Muscle layer of colon (tissue), 2 donors: ENCODE results near the gene USP24.

Experiments
- H3K27ac ChIP-seq: one replicate; pipeline ENCODE4 v1.7.0; 2013; ENCODE audit warnings: low read depth, mild to moderate bottlenecking, low read length, moderate library complexity
- H3K27me3 ChIP-seq, 2 donors: one replicate each; pipeline ENCODE4 v1.7.0; 2013; ENCODE audit warnings: low read length in 2 of 2, mild to moderate bottlenecking in 2 of 2; ENCODE audit not compliant: insufficient read depth in 2 of 2, control insufficient read depth in 1 of 2
- H3K36me3 ChIP-seq: one replicate; pipeline ENCODE4 v1.7.0; 2013; ENCODE audit warnings: mild to moderate bottlenecking, low read length; ENCODE audit not compliant: insufficient read depth
- H3K4me1 ChIP-seq: one replicate; pipeline ENCODE4 v1.7.0; 2013; ENCODE audit warnings: mild to moderate bottlenecking, low read length; ENCODE audit not compliant: insufficient read depth
- H3K4me3 ChIP-seq, 2 donors: one replicate each; pipeline ENCODE4 v1.7.0; 2013; ENCODE audit warnings: low read length in 2 of 2, low read depth in 1 of 2, mild to moderate bottlenecking in 1 of 2, moderate library complexity in 1 of 2
- H3K9ac ChIP-seq: one replicate; pipeline ENCODE4 v1.7.0; 2013; ENCODE audit warnings: low read length
- H3K9me3 ChIP-seq: one replicate; pipeline ENCODE4 v1.7.0; 2013; ENCODE audit warnings: mild to moderate bottlenecking, low read length
- donor health status: abdominal sarcoma.
- donor health status: Adenocarcinoma of cecum.

Gene USP24

GRCh38 chr1:55076356-55076755, 138.8 kb downstream of the USP24 start:
- no peaks in the 10 kb centered on the region for H3K9me3 ChIP-seq
- no peak overlapping the region for H3K4me3 ChIP-seq
- H3K27ac ChIP-seq = no peak overlapping the region
- peaks cover 86% of the 10 kb centered on the region for H3K36me3 ChIP-seq
- no peak overlapping the region for H3K9ac ChIP-seq
- no peaks in the 10 kb centered on the region for H3K27me3 ChIP-seq
- H3K4me1 ChIP-seq = no peaks in the 10 kb centered on the region

- Histone ChIP-seq H3K4me3 (no peak overlapping the region), H3K27me3 (no peaks in the 10 kb centered on the region), H3K36me3 (peaks cover 76% of the 10 kb centered on the region)
Observed at GRCh38 chr1:55074455-55074854, 140.7 kb downstream of the USP24 start.

DNA sequence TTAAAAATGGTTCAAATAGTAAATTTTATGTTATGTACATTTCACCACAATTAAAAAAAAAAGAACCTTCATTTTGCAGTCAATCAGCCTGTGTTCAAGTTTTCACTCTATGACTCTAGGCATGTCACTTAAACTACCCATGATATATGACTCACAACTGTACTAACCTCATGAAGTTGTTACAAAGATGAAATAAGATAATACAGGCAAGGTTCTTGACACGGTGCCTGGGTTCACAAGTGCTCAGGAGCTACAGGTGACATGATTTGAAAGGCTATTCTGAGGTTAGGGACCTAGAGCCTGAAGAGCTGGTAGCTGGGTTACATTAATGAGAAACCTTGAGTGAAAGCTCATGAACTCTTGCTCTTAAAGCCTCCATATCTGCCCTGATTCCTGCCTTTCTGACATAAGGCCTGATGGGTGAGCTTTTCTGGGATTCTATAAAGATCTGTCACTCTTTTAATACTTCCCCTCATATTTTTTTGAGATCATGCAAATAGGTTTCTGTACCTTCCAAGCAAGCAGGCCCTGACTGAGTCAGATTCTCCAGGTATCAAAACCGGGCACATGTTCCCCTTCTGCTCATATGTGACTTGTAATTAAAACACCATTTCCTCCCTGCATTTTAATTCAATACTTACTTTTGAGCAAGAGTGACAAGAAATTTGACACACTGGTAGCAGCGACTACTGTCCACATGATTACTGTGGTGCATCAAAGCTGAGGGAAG, 141.8 kb downstream of the USP24 start:
- H3K36me3 ChIP-seq = peaks cover 77% of the 10 kb centered on the region
- no peak overlapping the region for H3K9ac ChIP-seq
- H3K4me1 ChIP-seq = no peaks in the 10 kb centered on the region
- H3K27ac ChIP-seq = no peak overlapping the region
- no peaks in the 10 kb centered on the region for H3K27me3 ChIP-seq
- no peaks in the 10 kb centered on the region for H3K9me3 ChIP-seq
- no peak overlapping the region for H3K4me3 ChIP-seq

More at GRCh38 chr1:55074455-55074854, 140.7 kb downstream of the USP24 start:
- H3K9me3 ChIP-seq = no peaks in the 10 kb centered on the region
- no peak overlapping the region for H3K27ac ChIP-seq
- no peaks in the 10 kb centered on the region for H3K4me1 ChIP-seq
- H3K9ac ChIP-seq = no peak overlapping the region

- Histone ChIP-seq H3K4me1 (no peaks in the 10 kb centered on the region), H3K9me3 (no peaks in the 10 kb centered on the region), H3K27ac (no peak overlapping the region), H3K36me3 (peaks cover 68% of the 10 kb centered on the region), H3K9ac (no peak overlapping the region), H3K27me3 (no peaks in the 10 kb centered on the region), H3K4me3 (no peak overlapping the region)
Observed at GRCh38 chr1:55071477-55071876, 143.7 kb downstream of the USP24 start.

DNA sequence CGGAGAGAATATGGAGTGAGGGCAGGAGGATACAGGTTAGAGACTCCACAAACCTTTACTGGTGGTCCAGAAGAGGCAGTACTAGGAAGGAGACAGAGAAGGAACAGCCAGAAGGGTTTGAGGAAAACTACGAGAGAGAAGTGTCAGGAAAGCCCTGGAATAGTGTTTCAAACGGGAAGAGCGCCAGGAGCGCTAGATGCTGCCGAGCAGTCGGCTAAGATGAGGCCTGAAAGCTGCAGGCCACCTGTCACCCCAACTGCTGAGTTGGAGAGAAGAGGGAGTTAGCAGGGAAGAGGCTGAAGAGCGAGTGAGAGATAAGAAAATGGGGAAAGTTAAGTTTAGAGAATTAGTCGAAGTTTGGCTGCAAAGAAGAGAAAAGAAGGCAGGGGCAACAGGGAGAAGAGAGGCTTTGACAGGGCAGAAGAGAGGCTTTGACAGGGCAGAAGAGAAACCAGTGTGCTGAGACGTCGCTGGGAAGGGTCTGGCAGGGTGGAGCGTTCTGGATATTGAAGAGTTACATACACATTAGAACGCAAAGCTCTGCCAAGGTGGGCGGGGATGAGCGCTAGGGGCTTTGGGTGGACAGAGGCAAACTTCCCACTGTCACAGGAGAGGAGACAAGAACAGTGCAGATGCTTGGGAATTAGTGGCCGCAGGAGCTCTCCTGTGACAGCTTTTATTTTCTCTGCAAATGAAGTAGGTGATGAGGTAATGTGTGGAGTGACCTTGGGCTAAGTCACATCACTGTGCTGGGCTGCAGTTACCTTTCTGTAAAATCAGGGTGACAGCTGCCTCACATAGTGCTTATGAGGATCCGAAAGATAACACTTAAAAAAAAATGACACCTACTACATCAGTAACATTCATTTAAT, 144.6 kb downstream of the USP24 start:
- no peak overlapping the region for H3K27ac ChIP-seq
- H3K27me3 ChIP-seq = no peaks in the 10 kb centered on the region
- H3K9me3 ChIP-seq = no peaks in the 10 kb centered on the region
- no peak overlapping the region for H3K9ac ChIP-seq
- peaks cover 73% of the 10 kb centered on the region for H3K36me3 ChIP-seq
- H3K4me3 ChIP-seq = no peak overlapping the region
- peaks cover 4% of the 10 kb centered on the region for H3K4me1 ChIP-seq

DNA sequence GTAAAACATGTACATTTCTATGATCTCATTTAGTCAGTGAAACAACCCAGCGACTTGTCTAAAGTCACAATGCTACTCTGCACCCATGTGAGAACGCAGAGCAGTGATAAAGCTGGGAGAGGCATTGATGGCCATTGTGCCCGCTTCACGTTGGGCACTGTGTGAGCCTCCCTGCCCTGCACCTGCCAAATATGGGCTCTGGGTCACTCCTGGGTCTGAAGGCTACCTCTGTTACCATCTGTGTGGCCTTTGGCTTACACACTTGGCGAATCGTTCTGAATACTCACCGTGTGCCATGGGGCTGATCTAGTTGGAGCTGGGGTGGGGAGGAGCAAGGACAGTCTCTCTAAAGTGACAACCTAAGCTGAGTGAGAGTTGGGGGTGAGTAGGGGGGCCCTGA, 145.9 kb downstream of the USP24 start:
- Histone ChIP-seq H3K27ac (no peak overlapping the region), H3K9ac (no peak overlapping the region), H3K27me3 (no peaks in the 10 kb centered on the region), H3K36me3 (peaks cover 65% of the 10 kb centered on the region), H3K9me3 (no peaks in the 10 kb centered on the region), H3K4me3 (no peak overlapping the region), H3K4me1 (peaks cover 16% of the 10 kb centered on the region)

GRCh38 chr1:55068638-55069037, 146.5 kb downstream of the USP24 start:
- Histone ChIP-seq H3K9me3 (no peaks in the 10 kb centered on the region), H3K27ac (no peak overlapping the region), H3K27me3 (no peaks in the 10 kb centered on the region), H3K9ac (no peak overlapping the region), H3K4me3 (no peak overlapping the region), H3K36me3 (peaks cover 60% of the 10 kb centered on the region), H3K4me1 (peaks cover 23% of the 10 kb centered on the region)

- Histone ChIP-seq H3K4me3 (no peak overlapping the region), H3K36me3 (peaks cover 52% of the 10 kb centered on the region), H3K27me3 (no peaks in the 10 kb centered on the region), H3K27ac (no peak overlapping the region), H3K9ac (no peak overlapping the region), H3K9me3 (no peaks in the 10 kb centered on the region), H3K4me1 (peaks cover 24% of the 10 kb centered on the region)
Observed at GRCh38 chr1:55067914-55068313, 147.2 kb downstream of the USP24 start.

- Histone ChIP-seq H3K27me3 (no peaks in the 10 kb centered on the region), H3K9ac (no peak overlapping the region), H3K4me1 (peaks cover 24% of the 10 kb centered on the region), H3K4me3 (no peak overlapping the region), H3K36me3 (peaks cover 45% of the 10 kb centered on the region), H3K9me3 (no peaks in the 10 kb centered on the region), H3K27ac (no peak overlapping the region)
Observed at GRCh38 chr1:55067022-55067778, 148.0 kb downstream of the USP24 start.

DNA sequence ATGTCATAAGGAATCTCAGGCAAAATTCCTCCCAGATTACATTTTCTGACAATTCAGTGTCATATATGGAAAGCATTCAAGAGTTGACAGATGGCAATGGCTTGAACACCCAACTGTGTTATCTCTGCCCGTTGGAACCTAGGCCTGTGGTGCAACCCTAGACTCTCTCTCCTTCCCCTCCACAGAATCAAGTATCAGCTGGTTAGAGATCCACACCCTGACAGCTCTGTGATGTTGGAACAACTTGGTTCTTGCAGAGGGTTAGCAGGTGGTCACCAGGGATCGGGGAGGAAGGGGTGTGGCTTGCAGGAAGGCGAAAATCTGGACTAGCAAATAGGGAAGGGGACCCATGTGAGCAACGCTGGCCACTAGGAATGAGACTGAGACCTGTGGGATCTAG, 149.5 kb downstream of the USP24 start:
- Histone ChIP-seq H3K9me3 (no peaks in the 10 kb centered on the region), H3K27ac (no peak overlapping the region), H3K4me1 (peaks cover 24% of the 10 kb centered on the region), H3K9ac (no peak overlapping the region), H3K4me3 (no peak overlapping the region), H3K36me3 (peaks cover 30% of the 10 kb centered on the region), H3K27me3 (no peaks in the 10 kb centered on the region)

- Histone ChIP-seq H3K36me3 (peaks cover 30% of the 10 kb centered on the region), H3K27me3 (no peaks in the 10 kb centered on the region), H3K9me3 (no peaks in the 10 kb centered on the region), H3K27ac (peak overlapping the region; percentile 69), H3K4me3 (no peak overlapping the region), H3K9ac (no peak overlapping the region), H3K4me1 (peaks cover 24% of the 10 kb centered on the region)
Observed at GRCh38 chr1:55064861-55065263, 150.3 kb downstream of the USP24 start.
